Heart right ventricle (tissue), 16 donors: ENCODE results near the gene NOP16. TPM values are rescaled to one million over a fixed set of nuclear protein-coding genes. Genes with fewer than 3 reads are reported as not detected.

Experiments
- ATAC-seq, 8 donors: fragments of 200-7000 bp; cut with Tn5 transposase; one replicate each; pipeline ENCODE4 v1.9.1; 2020; ENCODE audit warnings: mild to moderate bottlenecking in 8 of 8, moderate library complexity in 8 of 8, moderate number of reproducible peaks in 1 of 8
- DNase-seq, 2 donors: peaks; one replicate each; pipeline ENCODE4 v3.0.0-alpha.2; 2020
- H3K27ac ChIP-seq, 10 donors: fragments of 200-600 bp; sonication (generic) in 2 of 10; one replicate each; pipeline versions ENCODE4 v1.5.0 to v1.8.0; 2020 to 2022; ENCODE audit warnings: mild to moderate bottlenecking in 3 of 10
- H3K27me3 ChIP-seq, 7 donors: fragments of 200-600 bp; one replicate each; pipeline ENCODE4 v1.8.0; 2021 to 2022; ENCODE audit warnings: mild to moderate bottlenecking in 2 of 7
- H3K36me3 ChIP-seq, 9 donors: fragments of 200-600 bp; sonication (generic) in 1 of 9; one replicate each; pipeline versions ENCODE4 v1.5.0 to v1.8.0; 2020 to 2022; ENCODE audit warnings: mild to moderate bottlenecking in 2 of 9
- H3K4me1 ChIP-seq, 9 donors: fragments of 200-600 bp; sonication (generic) in 1 of 9; one replicate each; pipeline versions ENCODE4 v1.5.0 to v1.8.0; 2020 to 2022; ENCODE audit warnings: mild to moderate bottlenecking in 4 of 9
- H3K4me3 ChIP-seq, 10 donors: fragments of 200-600 bp; sonication (generic) in 2 of 10; one replicate each; pipeline versions ENCODE4 v1.5.0 to v1.8.0; 2020 to 2022; ENCODE audit warnings: mild to moderate bottlenecking in 7 of 10, moderate library complexity in 2 of 10
- H3K9me3 ChIP-seq, 11 donors: fragments of 200-600 bp in 10 of 11; sonication (generic) in 2 of 11; one replicate each; pipeline versions ENCODE4 v1.5.0 to v1.8.0; 2013 to 2022; ENCODE audit warnings: mild to moderate bottlenecking in 2 of 11, control low read depth in 1 of 11, moderate library complexity in 1 of 11
- WGBS, 2 donors: extraction: QIAGEN DNeasy Blood & Tissue Kit; methylation state at CpG; one replicate each; pipeline ENCODE4 v1.1.7; 2013; ENCODE audit warnings: inconsistent platforms in 1 of 2; 5-methylcytosine and 5-hydroxymethylcytosine counted together
- intact Hi-C, 10 donors: fragments of 100-400 bp; cut with DNase I; formaldehyde crosslinking; loops; one replicate each; pipeline versions ENCODE4 v1.11.1 to v1.14.2; 2022
- polyA plus RNA-seq, 2 donors: library from polyadenylated mRNA; stranded (reverse); fragments of 200-250 nt; gene quantifications; one replicate each; pipeline ENCODE4 v1.2.3, GENCODE V29; 2013
- total RNA-seq, 10 donors: library from RNA; stranded (reverse); fragmentation: NEBNext Ultra II Directional in 3 of 10; extraction: Animal tissue kit (Norgen Biotek cat#: 25700) in 3 of 10; gene quantifications; one replicate each; pipeline versions ENCODE4 v1.2.1 to v1.2.4, GENCODE V29; 2021 to 2023
- TF ChIP-seq, protein P1 (sequence below), 9 donors: fragments of 200-600 bp; sonication (generic) in 2 of 9; IDR thresholded peaks; one replicate each; pipeline versions ENCODE4 v1.5.0 to v1.8.0; 2021 to 2022; ENCODE audit warnings: antibody characterized with exemption in 9 of 9, mild to moderate bottlenecking in 5 of 9, moderate library complexity in 1 of 9
- donor health status: Arrhythmogenic right ventricular cardiomyopathy.
- donor health status: ischemic (EF 13 %, LVEDD 7.1; RV severe dilation, severe dysfunction).
- donor health status: healthy with polysubstance abuse.
- donor health status: DM: no; HTN: yes; CAD: no.
- donor health status: DM: no; HTN: no; CAD: no.
- donor health status: ischemic (EF 25% LVEDD 6.9; RV normal size, moderate dysfunction).
- donor health status: ischemic (EF 25% LVEDD 5.7; RV mildly dilated, moderate dysfunction).
- donor health status: healthy.
- donor health status: DM: yes; HTN: yes; CAD: no.
- donor health status: Ischemic cardiomyopathy.
- donor health status: ischemic (EF 35%, LVEDD 5.7; RV mildly dilated, moderate dysfunction).
- donor health status: nonischemic (EF 11% LVEDD 7.7; RV severe dilation, severe dysfunction).
- donor health status: DM: yes; HTN: yes; CAD: no.
- donor health status: PGD.
- donor health status: ischemic (EF 29% LVEDD 5.4; RV normal size, mild dysfunction).
- donor health status: nonischemic (EF 23%, LVEDD 6.1; RV moderate dilation, normal function).

Gene NOP16
- total and polyA plus RNA-seq, 12 donors = 11.3 to 84.0 (median 19.1) TPM

DNA sequence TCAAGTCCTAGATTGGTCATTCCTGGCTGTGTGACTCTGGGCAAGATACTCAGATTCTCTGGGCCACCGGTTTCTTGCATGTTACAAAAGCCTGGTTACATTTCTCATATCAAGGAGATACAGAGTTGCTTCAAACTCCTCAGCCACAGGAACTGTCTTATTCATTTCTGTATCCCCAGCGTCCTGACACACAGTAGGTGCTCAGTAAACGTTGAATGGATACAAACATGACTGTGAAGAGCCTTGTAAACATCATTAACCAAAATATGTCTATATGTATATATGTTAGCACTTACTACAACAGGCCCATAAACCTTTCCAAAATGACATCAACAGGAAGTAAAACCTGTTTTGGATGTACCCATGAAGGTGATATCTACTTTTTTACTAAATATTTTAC lies 26.3 kb upstream of the NOP16 start:
- peaks cover 28 to 61% (median 53%) of the 10 kb centered on the region in 9 donors for H3K4me1 ChIP-seq
- H3K36me3 ChIP-seq = peaks cover 0 to 22% (median 3%) of the 10 kb centered on the region in 9 donors
- no peaks in the 10 kb centered on the region for H3K27me3 ChIP-seq
- no peaks in the 10 kb centered on the region for H3K9me3 ChIP-seq
- H3K27ac ChIP-seq = peak overlapping the region in 6 of 10 donors; percentile 5 to 99 (median 91)
- intact Hi-C loops = loop anchor here in 7 of 10 donors (5.0 to 10.0 kb wide), 6 partner anchors 52 to 530 kb away; partner anchors contain the start of genes RNF44 (in 5 of the 7), CDHR2 (in 1 of the 7) and KIAA1191 (in 1 of the 7)
- H3K4me3 ChIP-seq = peak overlapping the region in 5 of 10 donors; percentile 80 to 100 (median 97)
- WGBS, 2 donors = 76 to 82% methylated on average over 3 of the region's 3 CpGs
- ATAC-seq (no peak), DNase-seq (no peak)
- TF ChIP-seq, protein P1, sequence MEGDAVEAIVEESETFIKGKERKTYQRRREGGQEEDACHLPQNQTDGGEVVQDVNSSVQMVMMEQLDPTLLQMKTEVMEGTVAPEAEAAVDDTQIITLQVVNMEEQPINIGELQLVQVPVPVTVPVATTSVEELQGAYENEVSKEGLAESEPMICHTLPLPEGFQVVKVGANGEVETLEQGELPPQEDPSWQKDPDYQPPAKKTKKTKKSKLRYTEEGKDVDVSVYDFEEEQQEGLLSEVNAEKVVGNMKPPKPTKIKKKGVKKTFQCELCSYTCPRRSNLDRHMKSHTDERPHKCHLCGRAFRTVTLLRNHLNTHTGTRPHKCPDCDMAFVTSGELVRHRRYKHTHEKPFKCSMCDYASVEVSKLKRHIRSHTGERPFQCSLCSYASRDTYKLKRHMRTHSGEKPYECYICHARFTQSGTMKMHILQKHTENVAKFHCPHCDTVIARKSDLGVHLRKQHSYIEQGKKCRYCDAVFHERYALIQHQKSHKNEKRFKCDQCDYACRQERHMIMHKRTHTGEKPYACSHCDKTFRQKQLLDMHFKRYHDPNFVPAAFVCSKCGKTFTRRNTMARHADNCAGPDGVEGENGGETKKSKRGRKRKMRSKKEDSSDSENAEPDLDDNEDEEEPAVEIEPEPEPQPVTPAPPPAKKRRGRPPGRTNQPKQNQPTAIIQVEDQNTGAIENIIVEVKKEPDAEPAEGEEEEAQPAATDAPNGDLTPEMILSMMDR (IDR thresholded peaks at IDR 0.05) = no peak

DNA sequence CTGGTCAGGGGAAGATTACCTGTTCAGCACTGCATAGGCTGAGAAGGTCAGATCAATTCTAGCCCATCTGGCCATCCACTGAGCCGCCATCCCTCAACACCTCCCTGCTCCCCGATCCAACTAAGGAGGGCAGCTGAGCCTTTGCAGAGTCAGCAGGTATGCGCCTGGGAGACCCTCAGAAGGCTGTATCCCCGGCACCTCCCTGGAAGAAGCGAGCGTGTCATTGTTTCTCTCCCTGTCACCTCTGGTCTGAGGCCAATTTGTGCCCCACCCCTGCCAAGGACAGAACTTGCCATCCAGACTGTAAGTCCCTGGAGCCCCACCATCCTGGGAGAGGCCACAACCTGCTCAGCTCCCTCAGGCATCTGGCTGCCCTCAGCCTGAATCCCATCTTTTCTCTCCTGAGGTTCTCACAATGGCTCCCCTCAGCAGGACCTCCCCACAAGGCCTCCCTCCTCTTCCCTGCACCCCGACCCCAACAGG lies 25.4 kb upstream of the NOP16 start:
- TF ChIP-seq, protein P1 (IDR thresholded peaks at IDR 0.05) = no peak
- no peaks in the 10 kb centered on the region for H3K27me3 ChIP-seq
- peak overlapping the region in 9 of 10 donors; percentile 14 to 66 (median 49) for H3K27ac ChIP-seq
- DNase-seq = no peak
- 79 to 82% methylated on average over 7 of the region's 7 CpGs for WGBS, 2 donors
- intact Hi-C loops = loop anchor here in 7 of 10 donors (10.0 kb wide), 4 partner anchors 121 to 531 kb away; partner anchors contain the start of genes RNF44 (in 5 of the 7) and CDHR2 (in 1 of the 7)
- peak overlapping the region in 1 of 10 donors; percentile 1 for H3K4me3 ChIP-seq
- peak in 1 of 8 donors; percentile 2 for ATAC-seq
- peaks cover 0 to 31% (median 7%) of the 10 kb centered on the region in 9 donors for H3K36me3 ChIP-seq
- H3K4me1 ChIP-seq = peaks cover 28 to 61% (median 53%) of the 10 kb centered on the region in 9 donors
- no peaks in the 10 kb centered on the region for H3K9me3 ChIP-seq

DNA sequence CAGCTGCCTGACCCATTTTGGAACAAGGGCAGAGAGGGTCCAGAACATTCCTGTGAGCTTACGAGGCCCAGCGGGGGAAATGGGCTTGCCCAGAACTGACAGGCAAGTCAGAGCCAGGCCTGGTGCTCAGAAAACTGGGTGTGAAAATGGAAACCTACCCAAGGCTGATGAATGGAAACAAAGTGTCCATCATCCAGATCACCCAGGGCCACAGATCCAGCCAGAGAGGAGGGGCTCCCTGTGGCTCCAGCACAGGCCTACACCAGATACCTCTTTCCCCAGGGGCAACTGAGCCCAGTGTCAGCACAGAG lies 24.8 kb upstream of the NOP16 start:
- peaks cover 0 to 37% (median 7%) of the 10 kb centered on the region in 9 donors for H3K36me3 ChIP-seq
- H3K27me3 ChIP-seq = no peaks in the 10 kb centered on the region
- peaks cover 28 to 63% (median 53%) of the 10 kb centered on the region in 9 donors for H3K4me1 ChIP-seq
- 36 to 38% methylated on average over 2 of the region's 2 CpGs for WGBS, 2 donors
- ATAC-seq (peak in 6 of 8 donors; percentile 6 to 56 (median 35)), DNase-seq (peak in 1 of 2 donors; percentile 40)
- intact Hi-C loops = loop anchor here in 7 of 10 donors (10.0 kb wide), 4 partner anchors 122 to 532 kb away; partner anchors contain the start of genes RNF44 (in 5 of the 7) and CDHR2 (in 1 of the 7)
- H3K9me3 ChIP-seq = no peaks in the 10 kb centered on the region
- H3K27ac ChIP-seq = peak overlapping the region in 9 of 10 donors; percentile 14 to 66 (median 49)
- TF ChIP-seq, protein P1 (IDR thresholded peaks at IDR 0.05) = no peak
- no peak overlapping the region for H3K4me3 ChIP-seq

DNA sequence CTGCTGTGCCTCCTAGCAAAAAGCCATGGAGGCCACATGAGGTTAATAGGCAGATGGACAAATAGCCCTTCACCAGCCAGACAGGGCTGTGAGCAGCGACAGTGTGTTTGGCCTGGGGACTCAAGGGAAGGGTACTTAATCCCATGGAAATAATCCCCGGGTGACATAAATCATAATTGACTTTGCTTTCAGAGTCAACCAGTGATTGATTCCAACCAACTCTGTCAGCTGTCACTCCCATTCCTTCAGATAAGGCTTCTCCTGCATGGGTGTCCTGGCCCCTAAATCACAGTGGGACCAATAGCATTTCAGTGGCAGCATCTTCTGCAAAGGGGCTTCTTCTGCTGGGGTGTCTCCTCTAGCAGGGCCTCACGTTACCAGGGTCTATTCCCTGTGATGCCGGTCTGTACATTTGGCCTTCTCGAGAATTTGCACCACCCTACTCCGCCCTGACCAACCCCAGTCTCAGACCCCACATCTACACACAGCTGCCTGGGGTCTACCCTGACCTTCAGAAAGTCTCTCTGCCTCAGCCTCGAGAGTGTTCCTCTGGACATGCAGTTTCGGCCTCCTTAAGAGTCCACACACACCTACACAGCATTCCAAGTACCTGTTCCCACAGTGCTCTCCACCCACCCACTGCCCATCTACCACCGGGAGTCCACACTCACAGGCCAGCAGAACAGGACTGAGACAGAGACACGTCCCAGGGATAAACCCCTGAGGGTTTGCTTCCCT lies 24.3 kb upstream of the NOP16 start:
- peak overlapping the region in 8 of 10 donors; percentile 14 to 66 (median 49) for H3K27ac ChIP-seq
- no peaks in the 10 kb centered on the region for H3K27me3 ChIP-seq
- peaks cover 28 to 69% (median 55%) of the 10 kb centered on the region in 9 donors for H3K4me1 ChIP-seq
- TF ChIP-seq, protein P1 (IDR thresholded peaks at IDR 0.05) = no peak
- DNase-seq (no peak), ATAC-seq (no peak)
- H3K9me3 ChIP-seq = no peaks in the 10 kb centered on the region
- 73 to 77% methylated on average over 10 of the region's 10 CpGs for WGBS, 2 donors
- intact Hi-C loops = loop anchor here in 7 of 10 donors (10.0 kb wide), 4 partner anchors 122 to 532 kb away; partner anchors contain the start of genes RNF44 (in 5 of the 7) and CDHR2 (in 1 of the 7)
- no peak overlapping the region for H3K4me3 ChIP-seq
- H3K36me3 ChIP-seq = peaks cover 0 to 42% (median 7%) of the 10 kb centered on the region in 9 donors
